Measurements from ENCODE around the gene RGS3. TPM values are rescaled to one million over a fixed set of nuclear protein-coding genes. Genes with fewer than 3 reads are reported as not detected.
"Not testable (repeated sequence)": the region's sequence is repeated elsewhere in the genome, so short reads cannot be mapped to it uniquely, and the experiment has no call there.

RGS3 gene
- polyA plus RNA-seq, 3 donors: 41.4 to 49.8 (median 45.1) TPM

DNA sequence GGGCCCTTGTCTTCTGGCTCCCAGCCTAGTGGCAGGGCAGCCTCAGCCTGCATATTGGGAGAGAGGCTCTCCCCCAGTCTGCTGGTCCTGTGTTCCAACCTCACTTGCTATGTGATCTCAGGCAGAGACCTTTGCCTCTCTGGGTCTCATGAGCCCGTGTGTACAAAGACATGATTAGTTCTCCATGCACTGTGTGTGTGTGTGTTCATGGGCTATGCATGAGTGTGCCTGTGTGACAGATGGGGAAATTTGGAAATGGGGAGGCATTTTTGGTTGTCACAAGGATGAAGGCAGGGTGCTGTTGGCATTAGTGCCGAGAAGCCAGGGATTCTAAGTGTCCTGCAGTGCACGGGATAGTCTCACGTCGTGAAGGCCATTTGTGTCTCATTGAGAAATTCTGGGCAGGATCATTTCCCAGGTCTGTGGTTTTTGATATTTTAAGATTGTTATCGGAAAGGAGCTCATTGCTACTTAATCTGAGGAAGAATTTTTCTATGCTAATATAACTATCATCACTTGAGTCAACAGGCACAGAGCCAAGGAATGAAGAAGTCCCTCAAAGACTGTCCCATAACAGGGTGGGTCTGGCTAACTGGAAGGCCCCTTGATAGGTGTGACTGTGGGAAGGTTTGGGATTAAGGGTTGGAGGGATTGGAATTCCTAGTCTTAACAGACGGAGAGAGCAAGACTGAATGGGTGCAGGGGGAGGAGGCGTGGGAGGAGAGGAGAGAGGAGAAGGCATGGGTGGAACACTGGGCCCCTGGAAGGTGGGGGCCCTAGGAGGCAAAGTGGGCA, 168.5 kb downstream of the RGS3 start:
- DNase-seq (ENCODE audit: extremely low read depth in 1 of 11, low read depth in 9 of 11, low spot score in 4 of 11): no peak

- no peak for DNase-seq (ENCODE audit: extremely low read depth in 1 of 11, low read depth in 9 of 11, low spot score in 4 of 11)
Observed at GRCh38 chr9:113632776-113633590, 169.5 kb downstream of the RGS3 start.

GRCh38 chr9:113633782-113634595, 170.5 kb downstream of the RGS3 start:
- DNase-seq (ENCODE audit: extremely low read depth in 1 of 11, low read depth in 9 of 11, low spot score in 4 of 11): no peak

DNA sequence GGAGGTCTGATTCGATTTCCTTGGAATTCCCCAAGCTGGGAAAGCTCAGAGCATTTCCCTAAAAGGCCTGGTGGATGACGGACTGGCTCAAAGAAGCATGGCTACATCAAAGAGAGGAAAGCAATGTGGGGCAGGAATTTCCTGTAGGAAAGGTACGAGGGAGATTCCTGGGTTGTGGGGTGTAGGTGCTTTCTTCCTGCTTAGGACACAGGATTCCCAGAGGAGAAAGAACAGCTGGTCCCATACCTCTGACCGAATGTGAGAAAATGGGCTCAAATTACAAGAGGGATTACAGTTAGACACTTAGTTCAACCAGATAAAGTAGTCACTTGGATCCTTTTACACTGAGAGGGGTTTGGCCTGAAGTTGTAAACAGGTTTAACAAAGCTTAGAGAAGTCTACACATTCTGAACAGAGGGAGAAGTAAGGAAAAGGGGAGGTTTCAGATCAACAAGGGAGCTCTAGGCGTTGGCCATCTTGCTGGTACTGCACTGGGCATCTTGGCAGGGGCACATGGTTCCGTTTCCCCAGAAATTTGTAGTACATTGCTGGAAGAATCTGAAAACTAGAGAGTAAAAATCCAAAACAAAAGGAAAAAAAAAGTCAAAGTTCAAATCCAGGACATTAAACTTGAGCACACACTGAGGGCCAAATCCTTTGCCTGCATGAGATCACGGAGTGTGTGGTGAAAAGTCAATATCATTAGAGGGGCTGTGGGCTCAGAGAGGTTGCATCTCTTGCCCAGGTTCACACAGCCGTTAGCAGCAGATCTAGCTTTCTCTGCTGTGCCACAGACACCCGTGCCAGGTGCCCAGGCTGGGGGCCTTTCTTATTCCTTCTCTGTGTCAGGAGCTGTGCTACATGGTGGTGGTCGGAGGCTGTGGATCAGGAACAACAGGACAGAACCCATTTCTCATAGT, 171.3 kb downstream of the RGS3 start:
- no peak for DNase-seq (ENCODE audit: extremely low read depth in 1 of 11, low read depth in 9 of 11, low spot score in 4 of 11)

DNA sequence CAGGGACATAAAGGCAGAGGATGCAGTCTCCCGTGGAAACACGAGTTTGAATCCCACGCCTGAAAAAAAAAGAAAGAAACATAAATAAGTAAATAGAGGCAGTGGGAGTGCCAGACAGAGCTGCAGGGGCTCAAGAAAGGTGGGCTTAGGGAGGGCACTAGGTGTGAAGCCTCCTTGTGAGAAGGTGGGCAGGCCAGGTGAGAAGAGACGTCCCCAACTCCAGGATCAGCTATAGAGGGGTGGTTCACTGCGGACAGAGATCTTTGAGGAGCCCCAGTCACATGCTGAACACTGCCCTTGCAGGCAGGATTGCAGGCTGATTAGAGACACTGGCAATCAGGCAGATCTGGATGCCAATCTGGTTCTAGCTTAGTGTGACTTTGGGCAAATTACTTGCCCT, 172.1 kb downstream of the RGS3 start:
- DNase-seq (ENCODE audit: extremely low read depth in 1 of 11, low read depth in 9 of 11, low spot score in 4 of 11): no peak

- no peak for DNase-seq (ENCODE audit: extremely low read depth in 1 of 11, low read depth in 9 of 11, low spot score in 4 of 11)
Observed at GRCh38 chr9:113636165-113636564, 172.6 kb downstream of the RGS3 start.

DNA sequence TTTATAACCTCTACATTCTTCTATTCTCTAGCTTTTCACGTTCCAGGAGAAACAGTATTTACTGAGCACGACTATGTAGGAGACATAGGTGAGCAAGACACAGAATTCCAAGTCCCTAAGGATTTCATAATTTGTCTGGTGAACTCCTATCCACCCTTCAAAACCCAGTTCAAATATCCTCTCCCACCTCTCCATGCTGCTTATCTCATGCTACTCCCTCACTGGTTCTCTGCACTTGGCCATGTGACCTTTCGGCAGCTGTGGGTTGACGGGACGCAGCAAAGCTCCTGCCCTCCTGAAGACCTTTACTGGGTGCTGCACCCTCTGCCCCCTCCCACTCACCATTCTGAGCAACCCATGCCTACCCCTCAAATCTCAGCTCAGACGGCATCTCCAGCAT, 173.2 kb downstream of the RGS3 start:
- no peak for DNase-seq (ENCODE audit: extremely low read depth in 1 of 11, low read depth in 9 of 11, low spot score in 4 of 11)

DNA sequence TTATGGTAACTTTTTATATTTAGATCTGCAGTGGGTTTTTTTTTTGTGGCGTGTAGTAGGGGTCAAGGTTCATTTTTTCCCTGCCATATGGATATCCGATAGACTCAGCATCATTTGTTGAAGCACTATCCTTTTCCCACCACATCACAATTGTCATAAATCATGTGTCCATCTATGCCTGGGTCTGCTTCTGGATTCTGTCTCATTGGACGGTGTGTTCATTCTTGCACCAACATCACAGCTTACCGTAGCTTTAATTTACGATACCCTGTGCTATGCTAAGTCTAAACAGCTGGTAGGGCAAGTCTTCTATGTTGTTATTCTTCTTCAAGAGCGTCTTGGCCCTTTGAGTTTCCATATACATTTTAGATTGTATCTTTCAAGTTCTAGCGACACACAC, 175.0 kb downstream of the RGS3 start:
- DNase-seq (ENCODE audit: extremely low read depth in 1 of 11, low read depth in 9 of 11, low spot score in 4 of 11): no peak

- no peak for DNase-seq (ENCODE audit: extremely low read depth in 1 of 11, low read depth in 9 of 11, low spot score in 4 of 11)
Observed at GRCh38 chr9:113638897-113639296, 175.4 kb downstream of the RGS3 start.

GRCh38 chr9:113639411-113639970, 176.0 kb downstream of the RGS3 start:
- not testable (repeated sequence) for DNase-seq (ENCODE audit: extremely low read depth in 1 of 11, low read depth in 9 of 11, low spot score in 4 of 11)

- DNase-seq (ENCODE audit: extremely low read depth in 1 of 11, low read depth in 9 of 11, low spot score in 4 of 11): no peak
Observed at GRCh38 chr9:113640418-113640817, 176.9 kb downstream of the RGS3 start.

DNA sequence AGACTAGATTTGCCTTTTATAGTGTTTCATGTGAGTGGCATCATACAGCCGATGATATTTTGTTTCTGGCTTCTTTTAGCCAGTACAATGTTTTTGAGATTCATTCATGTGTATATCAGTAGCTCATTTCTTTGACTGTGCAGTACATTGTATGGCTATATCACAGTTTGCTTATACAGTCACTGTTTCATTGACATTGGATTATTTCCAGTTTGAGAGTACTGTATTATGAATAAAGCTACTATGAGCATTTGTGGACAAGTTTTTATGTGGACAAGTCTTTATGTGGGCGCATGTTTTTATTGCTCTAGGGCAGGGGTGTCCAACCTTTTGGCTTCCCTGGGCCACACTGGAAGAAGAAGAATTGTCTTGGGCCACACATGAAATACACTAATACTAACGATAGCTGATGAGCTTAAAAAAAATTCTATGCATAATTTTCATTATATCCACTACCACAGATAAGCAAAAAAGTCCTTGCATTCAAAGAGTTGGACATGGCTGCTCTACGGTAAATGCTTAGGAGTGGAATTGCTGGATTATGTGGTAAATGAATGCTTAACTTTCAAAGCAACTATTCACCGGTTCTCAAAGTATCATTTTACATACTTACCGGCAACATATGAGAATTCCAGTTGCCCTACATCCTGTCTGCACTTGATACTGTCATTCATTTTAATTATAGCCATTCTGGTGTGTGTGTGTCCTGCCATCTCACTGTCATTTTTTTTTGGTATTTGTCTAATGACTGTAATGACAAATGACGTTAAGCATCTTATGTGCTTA, 177.8 kb downstream of the RGS3 start:
- no peak for DNase-seq (ENCODE audit: extremely low read depth in 1 of 11, low read depth in 9 of 11, low spot score in 4 of 11)

GRCh38 chr9:113644321-113644720, 180.8 kb downstream of the RGS3 start:
- DNase-seq (ENCODE audit: extremely low read depth in 1 of 11, low read depth in 9 of 11, low spot score in 4 of 11): no peak

DNA sequence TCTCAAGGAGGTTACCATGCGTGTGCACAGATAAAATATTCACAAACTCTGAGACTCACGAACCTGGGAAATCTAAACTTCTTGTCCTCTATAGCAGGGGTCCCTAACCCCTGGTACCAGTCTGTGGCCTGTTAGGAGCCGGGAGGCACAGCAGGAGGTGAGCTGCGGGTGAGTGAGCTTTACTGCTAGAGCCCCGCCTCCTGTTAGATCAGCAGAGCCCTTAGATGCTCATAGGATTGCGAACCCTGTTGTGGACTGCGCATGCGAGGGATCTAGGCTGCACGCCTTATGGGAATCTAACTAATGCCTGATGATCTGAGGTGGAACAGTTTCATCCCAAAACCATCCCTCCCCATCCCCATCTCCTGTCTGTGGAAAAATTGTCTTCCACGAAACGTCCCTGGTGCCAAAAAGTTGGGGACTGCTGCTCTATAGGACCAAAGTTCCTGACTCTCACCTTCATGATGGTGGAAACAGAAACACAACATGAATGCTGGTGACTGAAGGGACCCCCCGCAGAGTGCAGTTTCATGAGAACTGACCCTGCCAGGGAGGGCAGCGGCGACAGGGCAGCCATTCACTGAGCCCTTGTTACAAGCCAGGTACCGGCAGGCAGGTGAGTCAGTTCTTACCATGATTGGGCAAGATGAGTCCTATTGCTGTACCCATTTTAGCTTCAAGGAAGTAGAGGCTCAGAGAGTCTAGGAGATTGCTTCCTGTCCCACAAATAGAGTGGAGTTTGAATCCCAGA, 181.9 kb downstream of the RGS3 start:
- DNase-seq (ENCODE audit: extremely low read depth in 1 of 11, low read depth in 9 of 11, low spot score in 4 of 11): no peak

DNA sequence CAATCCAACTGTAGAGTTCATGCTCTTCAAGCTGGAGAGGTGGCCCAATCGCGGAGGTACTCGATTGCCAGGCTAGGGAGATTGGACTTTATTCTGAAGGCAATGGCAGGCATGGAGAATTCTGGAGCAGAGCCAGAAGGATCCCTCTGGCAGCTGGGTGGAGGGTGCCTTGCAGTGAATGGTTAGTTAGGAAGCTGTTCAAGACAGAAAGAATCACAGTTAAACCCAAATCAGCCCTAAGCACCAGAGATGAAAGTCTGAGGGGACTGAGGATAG, 182.4 kb downstream of the RGS3 start:
- no peak for DNase-seq (ENCODE audit: extremely low read depth in 1 of 11, low read depth in 9 of 11, low spot score in 4 of 11)

GRCh38 chr9:113646491-113646890, 183.0 kb downstream of the RGS3 start:
- DNase-seq (ENCODE audit: extremely low read depth in 1 of 11, low read depth in 9 of 11, low spot score in 4 of 11): no peak
